MM.1S (cell line): ENCODE results near the gene ARPC5L.

ENCODE experiments used
- DNase-seq: peaks from one replicate; pipeline ENCODE4 v3.0.0-alpha.2; 2015
- H2AFZ ChIP-seq: fragments of 300-600 bp; sonication (generic); 2 replicates; pipeline ENCODE4 v1.6.0; 2016; ENCODE audit warnings: antibody characterized with exemption, low read length
- H3F3A ChIP-seq: fragments of 300-600 bp; sonication (generic); 2 replicates; pipeline ENCODE4 v1.6.1; 2016; ENCODE audit warnings: mild to moderate bottlenecking, antibody characterized with exemption, low read length, moderate library complexity, mixed read lengths; ENCODE audit not compliant: insufficient read depth
- H3K27ac ChIP-seq: fragments of 300-600 bp; sonication (generic); 2 replicates; pipeline ENCODE4 v1.5.1; 2016; ENCODE audit warnings: mild to moderate bottlenecking, low read length
- H3K27me3 ChIP-seq: fragments of 300-600 bp; sonication (generic); replicated peaks from 2 replicates; pipeline ENCODE4 v1.6.0; 2016; ENCODE audit warnings: low read length; ENCODE audit not compliant: insufficient read depth
- H3K36me3 ChIP-seq: fragments of 300-600 bp; sonication (generic); replicated peaks from 2 replicates; pipeline ENCODE4 v1.6.1; 2016; ENCODE audit warnings: mild to moderate bottlenecking, low read length, mixed read lengths; ENCODE audit not compliant: insufficient read depth
- H3K4me1 ChIP-seq: fragments of 300-600 bp; sonication (generic); 2 replicates; pipeline ENCODE4 v1.6.1; 2016; ENCODE audit warnings: low read length, mixed read lengths
- H3K4me2 ChIP-seq: fragments of 300-600 bp; sonication (generic); 2 replicates; pipeline ENCODE4 v1.6.0; 2016; ENCODE audit warnings: low read depth, low read length
- H3K4me3 ChIP-seq: fragments of 300-600 bp; sonication (generic); 2 replicates; pipeline ENCODE4 v1.5.1; 2016; ENCODE audit warnings: low read length, mixed read lengths
- H3K79me2 ChIP-seq: fragments of 300-600 bp; sonication (generic); 2 replicates; pipeline ENCODE4 v1.6.1; 2016; ENCODE audit warnings: mixed run types, low read length, mixed read lengths
- H3K9ac ChIP-seq: fragments of 300-600 bp; sonication (generic); 2 replicates; pipeline ENCODE4 v1.6.1; 2016; ENCODE audit warnings: low read length, mixed read lengths
- H3K9me2 ChIP-seq: fragments of 300-600 bp; sonication (generic); replicated peaks from 2 replicates; pipeline ENCODE4 v1.6.1; 2016; ENCODE audit warnings: mild to moderate bottlenecking, low read length, mixed read lengths; ENCODE audit not compliant: insufficient read depth
- H3K9me3 ChIP-seq: fragments of 300-600 bp; sonication (generic); replicated peaks from 2 replicates; pipeline ENCODE4 v1.6.1; 2016; ENCODE audit warnings: mild to moderate bottlenecking, low read length, mixed read lengths; ENCODE audit not compliant: insufficient read depth
- H4K20me1 ChIP-seq: fragments of 300-600 bp; sonication (generic); 2 replicates; pipeline ENCODE4 v1.6.1; 2016; ENCODE audit warnings: mild to moderate bottlenecking, low read length, moderate library complexity, mixed read lengths; ENCODE audit not compliant: insufficient read depth
- EZH2 ChIP-seq: fragments of 300-600 bp; sonication (generic); optimal IDR thresholded peaks from 2 replicates; pipeline ENCODE3; 2017; ENCODE audit warnings: low read depth, mild to moderate bottlenecking, antibody characterized with exemption, low read length, mixed read lengths
- EZH2phosphoT487 ChIP-seq: fragments of 300-600 bp; sonication (generic); IDR thresholded peaks from 2 replicates; pipeline ENCODE4 v1.6.1; 2018; ENCODE audit warnings: antibody characterized with exemption, low read length
- TF ChIP-seq, protein P1 (sequence below): fragments of 300-600 bp; sonication (generic); IDR thresholded peaks from 2 replicates; pipeline ENCODE4 v1.5.1; 2016; ENCODE audit warnings: antibody characterized with exemption, low read length, mixed read lengths

Gene ARPC5L

DNA sequence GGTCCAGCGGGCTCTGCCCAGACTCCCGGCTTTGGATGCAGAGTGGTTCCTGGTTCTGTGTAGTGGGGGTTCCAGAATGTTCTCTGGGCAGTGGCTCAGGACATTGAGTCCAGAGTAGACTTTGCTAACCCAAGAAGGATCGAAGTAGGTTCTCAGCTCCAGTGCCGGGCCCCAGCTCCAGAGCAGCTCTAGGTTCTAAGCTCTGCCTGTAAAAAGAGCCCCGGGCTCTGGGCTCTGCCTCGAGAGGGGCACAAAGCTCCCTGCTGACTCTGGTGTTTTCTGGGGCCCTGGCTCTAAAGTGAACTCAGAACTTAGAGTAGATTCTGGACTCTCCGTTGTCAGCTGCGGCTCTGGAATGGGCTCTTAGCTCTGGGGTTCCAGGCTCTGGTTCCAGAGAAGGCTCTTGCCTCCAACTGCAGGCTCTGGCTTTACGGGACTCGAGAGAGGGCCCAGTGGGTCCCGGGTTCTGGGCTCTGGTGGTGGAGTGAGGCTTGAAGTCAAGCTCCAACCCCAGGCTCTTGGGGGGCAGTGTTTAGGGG is 8.3 kb upstream of the ARPC5L start:
- Histone ChIP-seq H3K9me2 (no peaks in the 10 kb centered on the region), H3K4me3 (peak overlapping the region; percentile 72), H3K27ac (no peak overlapping the region), H3K9ac (peak overlapping the region; percentile 62; the same call in 1 of the 2 replicates), H4K20me1 (peaks cover 19% of the 10 kb centered on the region), H3K4me1 (0 out of 2 replicates have a peak, but pooled peaks cover 8% of the 10 kb centered on the region), H3K27me3 (no peaks in the 10 kb centered on the region), H3K9me3 (no peaks in the 10 kb centered on the region), H3F3A (peaks cover 47% of the 10 kb centered on the region), H3K79me2 (peaks cover 6% of the 10 kb centered on the region), H3K4me2 (peak overlapping the region; percentile 100), H2AFZ (peak overlapping the region; percentile 99), H3K36me3 (no peaks in the 10 kb centered on the region; the same call in 1 of the 2 replicates)
- TF ChIP-seq, protein P1, sequence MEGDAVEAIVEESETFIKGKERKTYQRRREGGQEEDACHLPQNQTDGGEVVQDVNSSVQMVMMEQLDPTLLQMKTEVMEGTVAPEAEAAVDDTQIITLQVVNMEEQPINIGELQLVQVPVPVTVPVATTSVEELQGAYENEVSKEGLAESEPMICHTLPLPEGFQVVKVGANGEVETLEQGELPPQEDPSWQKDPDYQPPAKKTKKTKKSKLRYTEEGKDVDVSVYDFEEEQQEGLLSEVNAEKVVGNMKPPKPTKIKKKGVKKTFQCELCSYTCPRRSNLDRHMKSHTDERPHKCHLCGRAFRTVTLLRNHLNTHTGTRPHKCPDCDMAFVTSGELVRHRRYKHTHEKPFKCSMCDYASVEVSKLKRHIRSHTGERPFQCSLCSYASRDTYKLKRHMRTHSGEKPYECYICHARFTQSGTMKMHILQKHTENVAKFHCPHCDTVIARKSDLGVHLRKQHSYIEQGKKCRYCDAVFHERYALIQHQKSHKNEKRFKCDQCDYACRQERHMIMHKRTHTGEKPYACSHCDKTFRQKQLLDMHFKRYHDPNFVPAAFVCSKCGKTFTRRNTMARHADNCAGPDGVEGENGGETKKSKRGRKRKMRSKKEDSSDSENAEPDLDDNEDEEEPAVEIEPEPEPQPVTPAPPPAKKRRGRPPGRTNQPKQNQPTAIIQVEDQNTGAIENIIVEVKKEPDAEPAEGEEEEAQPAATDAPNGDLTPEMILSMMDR = no peak
- TF ChIP-seq EZH2phosphoT487 = no peak
- TF ChIP-seq EZH2 = no peak
- DNase-seq = no peak

DNA sequence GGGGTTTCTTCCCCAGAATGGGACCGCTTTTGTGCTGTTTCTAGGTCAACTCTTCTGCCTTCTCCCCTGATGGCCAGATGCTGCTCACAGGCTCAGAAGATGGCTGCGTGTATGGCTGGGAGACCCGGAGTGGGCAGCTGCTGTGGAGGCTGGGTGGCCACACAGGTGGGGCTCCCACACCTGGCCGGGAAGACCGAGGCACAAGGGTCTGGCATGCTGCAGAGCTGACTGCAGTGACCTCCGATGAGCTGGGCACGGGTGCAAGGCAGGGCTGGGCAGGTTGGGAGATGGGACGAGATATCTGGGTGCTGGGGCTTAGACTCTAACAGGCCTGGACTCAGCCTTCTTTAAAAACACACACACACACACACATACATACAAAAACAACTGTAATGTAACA is 7.8 kb upstream of the ARPC5L start:
- H3K27me3 ChIP-seq = no peaks in the 10 kb centered on the region
- H3K27ac ChIP-seq = no peak overlapping the region
- peaks cover 11% of the 10 kb centered on the region for H3K79me2 ChIP-seq
- H4K20me1 ChIP-seq = peaks cover 24% of the 10 kb centered on the region
- peaks cover 3% of the 10 kb centered on the region; the same call in 1 of the 2 replicates for H3K36me3 ChIP-seq
- DNase-seq = no peak
- no peak overlapping the region for H2AFZ ChIP-seq
- no peak overlapping the region for H3K9ac ChIP-seq
- H3K4me3 ChIP-seq = no peak overlapping the region
- peaks cover 52% of the 10 kb centered on the region for H3F3A ChIP-seq
- no peak for TF ChIP-seq EZH2phosphoT487
- TF ChIP-seq EZH2 = no peak
- TF ChIP-seq, protein P1 = no peak
- H3K4me2 ChIP-seq = no peak overlapping the region
- no peaks in the 10 kb centered on the region for H3K9me3 ChIP-seq
- 0 out of 2 replicates have a peak, but pooled peaks cover 8% of the 10 kb centered on the region for H3K4me1 ChIP-seq
- H3K9me2 ChIP-seq = no peaks in the 10 kb centered on the region

DNA sequence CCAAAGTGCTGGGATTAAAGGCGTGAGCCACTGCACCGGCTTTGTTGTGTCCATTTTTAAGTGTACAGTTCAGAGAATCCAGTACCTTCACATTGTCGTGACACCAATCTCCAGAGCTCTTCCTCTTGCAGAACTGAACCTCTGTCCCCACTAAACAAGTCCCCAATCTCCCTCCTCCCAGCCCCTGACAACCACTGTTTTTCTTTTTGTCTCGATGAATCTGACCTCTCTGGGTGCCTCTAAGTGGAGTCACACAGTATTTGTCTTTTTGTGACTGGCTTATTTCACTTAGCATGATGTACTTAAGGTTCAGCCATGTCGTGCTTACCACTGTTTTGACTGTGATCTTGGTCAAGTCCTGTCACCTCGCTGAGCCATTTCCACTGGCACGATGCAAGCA is 7.1 kb upstream of the ARPC5L start:
- Histone ChIP-seq H3F3A (peaks cover 58% of the 10 kb centered on the region), H3K36me3 (peaks cover 8% of the 10 kb centered on the region), H3K9me3 (no peaks in the 10 kb centered on the region), H3K79me2 (peaks cover 17% of the 10 kb centered on the region), H3K4me3 (no peak overlapping the region), H3K4me1 (peaks cover 10% of the 10 kb centered on the region; the same call in 1 of the 2 replicates), H3K27ac (no peak overlapping the region), H3K9ac (no peak overlapping the region), H4K20me1 (peaks cover 30% of the 10 kb centered on the region), H3K27me3 (no peaks in the 10 kb centered on the region), H3K9me2 (no peaks in the 10 kb centered on the region), H2AFZ (no peak overlapping the region), H3K4me2 (no peak overlapping the region)
- no peak for DNase-seq
- TF ChIP-seq, protein P1 = no peak
